IMR-90 (cell line): Measurements from ENCODE around the gene MLF2. TPM values are rescaled to one million over a fixed set of nuclear protein-coding genes. Genes with fewer than 3 reads are reported as not detected.

Experiments
- ATAC-seq: fragments of 200-7000 bp; cut with Tn5 transposase; 2 replicates; pipeline ENCODE4 v1.9.1; 2020; ENCODE audit warnings: low read depth, mild to moderate bottlenecking, moderate library complexity
- BruUV-seq: library from RNA; stranded (reverse); fragments of 400-500 nt; replicated peaks from 2 replicates; lab custom pipeline; 2021; lab: Mats Ljungman, UMichigan
- CTCF ChIA-PET: fragments of 300-600 bp; formaldehyde crosslinking; extraction: SDS; loops from one replicate; lab custom pipeline; 2021; ENCODE audit warnings: antibody characterized with exemption; lab: Yijun Ruan, JAX
- POLR2A ChIA-PET: fragments of 300-600 bp; sonication (Branson Sonifier 250); formaldehyde crosslinking; loops from one replicate; lab custom pipeline; 2022; ENCODE audit warnings: antibody characterized with exemption; ENCODE audit not compliant: unreplicated experiment; lab: Charles Lee
- DNase-seq: peaks from one replicate; pipeline ENCODE4 v3.0.0; 2013
- H2AFZ ChIP-seq: replicated peaks from 2 replicates; pipeline ENCODE3; 2013; ENCODE audit warnings: low read length, mild to moderate bottlenecking; ENCODE audit not compliant: poor library complexity
- H2AK5ac ChIP-seq: 2 replicates; pipeline ENCODE4 v1.6.1; 2013; ENCODE audit warnings: low read depth, low read length, inconsistent platforms
- H2AK9ac ChIP-seq: replicated peaks from 2 replicates; pipeline ENCODE3; 2013; ENCODE audit warnings: mild to moderate bottlenecking, low read depth, low read length, moderate library complexity; ENCODE audit not compliant: poor library complexity
- H2BK120ac ChIP-seq: 2 replicates; pipeline ENCODE4 v1.6.1; 2013; ENCODE audit warnings: low read depth, low read length, inconsistent platforms
- H2BK15ac ChIP-seq: 3 replicates; pipeline ENCODE4 v1.6.1; 2013; ENCODE audit warnings: low read depth, low read length, inconsistent platforms
- H2BK20ac ChIP-seq: 2 replicates; pipeline ENCODE4 v1.6.1; 2013; ENCODE audit warnings: low read depth, mild to moderate bottlenecking, inconsistent platforms, low read length, moderate library complexity
- H2BK5ac ChIP-seq: 2 replicates; pipeline ENCODE4 v1.6.1; 2013; ENCODE audit warnings: mild to moderate bottlenecking, low read depth, low read length, inconsistent platforms; ENCODE audit not compliant: poor library complexity, severe bottlenecking
- H3K14ac ChIP-seq: replicated peaks from 2 replicates; pipeline ENCODE4 v1.6.1; 2013; ENCODE audit warnings: low read depth, low read length, inconsistent platforms
- H3K18ac ChIP-seq: 2 replicates; pipeline ENCODE4 v1.6.1; 2013; ENCODE audit warnings: low read depth, low read length, control low read depth
- H3K23ac ChIP-seq: 2 replicates; pipeline ENCODE4 v1.6.1; 2013; ENCODE audit warnings: low read depth, low read length, inconsistent platforms
- H3K27ac ChIP-seq: 2 replicates; pipeline ENCODE4 v1.5.1; 2013; ENCODE audit warnings: mild to moderate bottlenecking, control low read depth, low read length; ENCODE audit not compliant: insufficient read depth
- H3K27me3 ChIP-seq: 2 replicates; pipeline ENCODE4 v1.6.1; 2013; ENCODE audit warnings: low read length; ENCODE audit not compliant: control insufficient read depth, insufficient read depth
- H3K36me3 ChIP-seq: 2 replicates; pipeline ENCODE4 v1.6.1; 2013; ENCODE audit warnings: low read length, mixed read lengths; ENCODE audit not compliant: control insufficient read depth, insufficient read depth
- H3K4ac ChIP-seq: 2 replicates; pipeline ENCODE4 v1.6.1; 2013; ENCODE audit warnings: low read depth, low read length, inconsistent platforms
- H3K4me1 ChIP-seq: 2 replicates; pipeline ENCODE4 v1.6.1; 2013; ENCODE audit warnings: low read length, mixed read lengths; ENCODE audit not compliant: control insufficient read depth, insufficient read depth
- H3K4me2 ChIP-seq: 2 replicates; pipeline ENCODE4 v1.6.1; 2013; ENCODE audit warnings: low read depth, mild to moderate bottlenecking, control low read depth, low read length, moderate library complexity
- H3K4me3 ChIP-seq: 2 replicates; pipeline ENCODE4 v1.5.1; 2013; ENCODE audit warnings: low read depth, mild to moderate bottlenecking, control low read depth, low read length, moderate library complexity; ENCODE audit not compliant: insufficient read depth
- H3K56ac ChIP-seq: 2 replicates; pipeline ENCODE4 v1.6.1; 2013; ENCODE audit warnings: low read length, inconsistent platforms; ENCODE audit not compliant: insufficient read depth; ENCODE audit errors: extremely low read depth
- H3K79me1 ChIP-seq, 2 experiments: 2 replicates each; pipeline ENCODE4 v1.6.1; 2013; ENCODE audit warnings: low read length in 2 of 2, inconsistent platforms in 1 of 2, low read depth in 1 of 2
- H3K9ac ChIP-seq: 2 replicates; pipeline ENCODE4 v1.6.1; 2013; ENCODE audit warnings: low read depth, low read length, control low read depth
- H3K9me1 ChIP-seq: 2 replicates; pipeline ENCODE4 v1.6.1; 2013; ENCODE audit warnings: low read length, inconsistent platforms; ENCODE audit not compliant: insufficient read depth
- H3K9me3 ChIP-seq: 2 replicates; pipeline ENCODE4 v1.6.1; 2013; ENCODE audit warnings: low read length; ENCODE audit not compliant: control insufficient read depth, insufficient read depth
- H4K20me1 ChIP-seq: 2 replicates; pipeline ENCODE4 v1.6.1; 2013; ENCODE audit warnings: low read length, inconsistent platforms; ENCODE audit not compliant: insufficient read depth
- H4K5ac ChIP-seq: 2 replicates; pipeline ENCODE4 v1.6.1; 2013; ENCODE audit warnings: mild to moderate bottlenecking, low read depth, low read length, control low read depth
- H4K8ac ChIP-seq, 2 experiments: 2 replicates each; pipeline ENCODE4 v1.6.1; 2013; ENCODE audit warnings: low read depth in 2 of 2, low read length in 2 of 2, control low read depth in 1 of 2, inconsistent platforms in 1 of 2
- H4K91ac ChIP-seq: 2 replicates; pipeline ENCODE4 v1.6.1; 2013; ENCODE audit warnings: low read depth, low read length, inconsistent platforms; ENCODE audit not compliant: insufficient read depth
- CHD1 ChIP-seq: IDR thresholded peaks from 2 replicates; pipeline ENCODE4 v1.6.1; 2012; ENCODE audit warnings: low read depth, low read length, improper control_type of control experiment
- FOS ChIP-seq: fragments of 150-350 bp; IDR thresholded peaks from 2 replicates; pipeline ENCODE4 v1.6.1; 2016; ENCODE audit warnings: low read depth, low read length
- SMC3 ChIP-seq: fragments of 150-350 bp; IDR thresholded peaks from 2 replicates; pipeline ENCODE4 v1.6.1; 2016; ENCODE audit warnings: low read depth, mild to moderate bottlenecking, antibody characterized with exemption, low read length, moderate library complexity
- WGBS, 2 experiments: methylation state at CpG; one replicate each; pipeline versions ENCODE4 v1.1.5 to v1.1.7; 2013; ENCODE audit warnings: missing lambda C conversion rate in 2 of 2; ENCODE audit not compliant: insufficient read length in 1 of 2; ENCODE audit errors: extremely low coverage in 2 of 2; 5-methylcytosine and 5-hydroxymethylcytosine counted together
- dilution Hi-C: fragments of 300-500 bp; cut with HindIII; formaldehyde crosslinking; loops from one replicate; pipeline ENCODE4 v1.14.3; 2018; ENCODE audit warnings: low sequenced_read_pairs; ENCODE audit not compliant: unreplicated experiment
- in situ Hi-C: fragments of 300-500 bp; cut with MboI; formaldehyde crosslinking; loops from 3 replicates; pipeline ENCODE4 v1.14.3; 2019; ENCODE audit warnings: low sequenced_read_pairs, inconsistent platforms, mixed read lengths
- intact Hi-C: fragments of 100-400 bp; cut with micrococcal nuclease; formaldehyde crosslinking; loops from 2 replicates; pipeline ENCODE4 v1.10.0; 2022
- polyA plus RNA-seq, 3 experiments: library from polyadenylated mRNA; depleted of rRNA; stranded (reverse); fragments of >200 nt; gene quantifications; 2 replicates each; pipeline ENCODE4 v1.2.3, GENCODE V29; 2012; ENCODE audit warnings: low replicate concordance in 1 of 3
- total RNA-seq: library from RNA; depleted of rRNA; stranded (reverse); fragments of >200 nt; gene quantifications from 2 replicates; pipeline ENCODE4 v1.2.3, GENCODE V29; 2012

Gene MLF2
- total and polyA plus RNA-seq, 2 of the 4 experiments (the other 2 are of a cell fraction): 236 to 403 TPM

GRCh38 chr12:6725350-6725749 lies 27.6 kb downstream of the MLF2 start:
- no peak overlapping the region for H2BK120ac ChIP-seq
- 0 out of 2 replicates have a peak, but pooled peaks cover 2% of the 10 kb centered on the region for H3K4me1 ChIP-seq
- in situ Hi-C loops: no loop called here
- no peaks in the 10 kb centered on the region for H4K20me1 ChIP-seq
- H3K9ac ChIP-seq: no peak overlapping the region
- no peak overlapping the region for H3K23ac ChIP-seq
- H2AK5ac ChIP-seq: no peak overlapping the region
- TF ChIP-seq CHD1 (no peak), SMC3 (no peak), FOS (no peak)
- ATAC-seq (no peak), DNase-seq (no peak)
- H3K27ac ChIP-seq: no peak overlapping the region
- CTCF ChIA-PET: no interaction called here
- no peak overlapping the region for H2BK15ac ChIP-seq
- H2AK9ac ChIP-seq: no peak overlapping the region
- no peak overlapping the region for H2BK20ac ChIP-seq
- peaks cover 28% of the 10 kb centered on the region for H3K36me3 ChIP-seq
- 100% methylated on average over 1 of the region's 7 CpGs; no CpG with 5 or more reads in 1 of the 2 experiments for WGBS, 2 experiments
- H3K9me3 ChIP-seq: no peaks in the 10 kb centered on the region
- H3K27me3 ChIP-seq: no peaks in the 10 kb centered on the region
- H2AFZ ChIP-seq: no peak overlapping the region
- H3K18ac ChIP-seq: no peak overlapping the region
- dilution Hi-C loops: no loop called here
- POLR2A ChIA-PET: no interaction called here
- no peak overlapping the region for H4K8ac ChIP-seq
- H3K14ac ChIP-seq: no peak overlapping the region
- H3K9me1 ChIP-seq: peaks cover 2% of the 10 kb centered on the region; the same call in 1 of the 2 replicates
- no peak overlapping the region for H3K4ac ChIP-seq
- no peak overlapping the region for H3K4me3 ChIP-seq
- H3K56ac ChIP-seq: no peak overlapping the region
- H3K79me1 ChIP-seq: peaks cover 25 to 39% of the 10 kb centered on the region in 2 experiments
- H4K5ac ChIP-seq: no peak overlapping the region
- no peak overlapping the region for H4K91ac ChIP-seq
- BruUV-seq: no TSS peak
- H3K4me2 ChIP-seq: no peak overlapping the region
- no peak overlapping the region for H2BK5ac ChIP-seq
- intact Hi-C loops: no loop called here
